DMS53 treated with DMSO at 0.1 percent for 48 hours (cell line): Measurements from ENCODE around the gene AKR1C8.
"Not testable (repeated sequence)": the region's sequence is repeated elsewhere in the genome, so short reads cannot be mapped to it uniquely, and the experiment has no call there.

Experiments used
- DNase-seq: peaks from one replicate; lab custom pipeline; 2025; ENCODE audit not compliant: unreplicated experiment; lab: John Stamatoyannopoulos, UW

AKR1C8 gene

DNA sequence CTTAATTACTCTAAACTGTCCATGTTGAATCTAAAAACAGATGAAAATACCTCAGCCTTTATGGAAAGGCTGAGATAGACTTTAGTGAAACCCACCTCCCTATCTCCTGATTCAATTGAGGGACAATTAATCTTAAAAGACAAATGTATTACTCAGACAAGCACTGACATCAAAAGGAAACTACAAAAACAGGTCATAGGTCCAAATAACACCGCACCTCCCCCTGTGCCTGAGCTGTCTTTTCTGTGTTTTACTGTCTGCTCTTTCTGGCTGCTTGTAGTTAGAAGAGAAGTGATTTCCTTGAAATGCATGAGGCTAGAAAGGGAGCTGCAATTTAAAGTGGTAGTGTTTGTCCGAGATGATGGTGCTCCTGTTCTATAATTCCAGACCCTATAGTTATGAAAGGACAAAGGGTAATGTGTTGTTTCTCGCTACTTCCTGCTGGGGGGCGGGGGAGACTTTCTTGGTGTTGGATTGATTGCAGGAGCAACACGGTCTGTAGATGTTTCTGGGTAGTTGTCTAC is 16.0 kb downstream of the AKR1C8 start:
- DNase-seq, result no peak

DNA sequence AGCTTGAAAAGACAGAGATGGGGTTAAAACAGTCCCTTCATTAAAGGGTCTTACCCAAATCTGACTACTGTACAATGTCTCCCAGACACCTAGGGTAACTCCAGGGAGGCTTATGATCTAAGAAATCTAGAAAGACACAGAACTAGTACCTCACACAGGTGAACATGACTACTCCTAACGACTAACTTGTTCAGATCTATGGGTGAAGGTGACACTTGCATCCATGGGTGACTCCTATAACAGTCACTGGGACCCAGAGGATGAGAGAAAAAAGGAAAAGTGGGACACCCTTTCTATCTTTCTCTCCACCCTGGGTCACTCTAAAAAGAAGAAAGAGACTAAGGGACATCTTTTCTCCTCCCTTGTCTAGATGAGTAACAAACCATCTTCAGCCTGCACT is 19.2 kb downstream of the AKR1C8 start:
- DNase-seq, result no peak

- no peak for DNase-seq
Measured at GRCh38 chr10:5163487-5163886, 21.5 kb downstream of the AKR1C8 start.

DNA sequence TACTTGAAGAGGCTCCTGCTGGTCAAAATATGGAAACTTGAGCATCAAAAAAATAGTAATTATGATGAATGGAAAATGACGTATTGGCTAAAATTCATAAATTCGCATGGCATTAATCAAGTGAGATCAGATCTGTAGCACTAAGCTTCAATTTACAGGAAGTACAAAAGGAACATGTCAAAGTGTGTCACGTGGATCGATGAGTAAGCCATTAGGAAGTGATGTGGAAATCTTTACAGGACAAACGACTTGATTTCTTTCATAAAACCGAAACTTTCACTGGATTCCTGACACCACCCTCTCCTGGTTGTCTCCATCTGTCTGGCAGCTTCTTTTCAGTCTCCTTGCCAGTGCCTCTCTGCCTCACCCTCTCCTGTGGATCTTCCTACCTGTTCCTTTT is 25.8 kb downstream of the AKR1C8 start:
- no peak for DNase-seq

- DNase-seq, result no peak
Measured at GRCh38 chr10:5157501-5157900, 27.4 kb downstream of the AKR1C8 start.

DNA sequence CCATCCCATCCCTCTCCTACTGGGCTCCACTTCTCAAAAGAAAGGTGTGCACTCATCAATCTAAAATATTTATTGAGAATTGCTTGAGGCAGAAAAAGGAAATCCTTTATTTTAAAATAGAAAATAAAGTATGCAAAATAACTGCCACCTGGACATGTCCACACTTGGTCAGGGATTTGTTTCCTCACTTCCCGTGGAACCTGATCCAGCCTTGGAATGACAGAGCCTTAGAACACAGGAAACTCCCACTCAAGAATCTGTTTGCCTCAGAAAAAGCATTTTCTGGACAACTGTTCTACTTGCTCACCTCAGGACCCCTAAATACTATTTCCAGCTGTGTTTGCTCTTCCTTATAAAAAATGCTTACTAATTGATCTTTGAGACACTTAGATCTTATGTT is 29.0 kb downstream of the AKR1C8 start:
- no peak for DNase-seq

DNA sequence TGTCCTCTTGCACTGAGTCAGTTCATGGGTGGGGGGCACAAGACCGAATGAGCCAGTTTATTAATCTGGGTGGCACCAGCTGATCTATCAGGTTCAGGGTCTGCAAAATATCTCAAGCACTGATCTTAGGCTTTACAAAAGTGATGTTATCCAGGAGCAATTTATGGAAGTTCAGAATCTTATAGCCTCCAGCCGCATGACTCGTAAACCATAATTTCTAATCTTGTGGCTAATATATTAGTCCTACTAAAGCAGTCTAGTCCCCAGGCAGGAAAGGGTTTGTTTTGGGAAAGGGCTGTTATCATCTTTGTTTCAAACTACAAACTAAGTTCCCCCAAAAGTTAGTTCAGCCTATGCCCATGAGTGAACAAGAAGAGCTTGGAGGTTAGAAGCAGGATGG is 33.9 kb downstream of the AKR1C8 start:
- no peak for DNase-seq

DNA sequence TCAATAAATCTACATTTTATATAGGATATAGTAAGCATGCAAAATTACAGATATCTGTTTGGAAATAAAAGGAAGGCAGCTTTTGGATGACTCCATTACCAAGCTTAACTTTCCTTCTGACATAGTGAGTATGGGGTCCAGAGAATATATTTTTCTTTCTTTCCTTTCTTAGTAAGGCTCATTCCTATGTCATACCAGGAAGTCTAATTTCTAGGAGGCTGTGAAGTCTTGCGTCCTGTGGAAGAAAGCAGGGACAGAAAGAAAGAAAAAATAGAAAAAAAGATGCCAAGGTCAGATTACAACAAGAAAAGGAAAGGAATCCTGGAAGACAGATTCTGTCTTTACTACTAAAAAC is 36.3 kb downstream of the AKR1C8 start:
- DNase-seq, result no peak

- no peak for DNase-seq
Measured at GRCh38 chr10:5147981-5148677, 36.8 kb downstream of the AKR1C8 start.

DNA sequence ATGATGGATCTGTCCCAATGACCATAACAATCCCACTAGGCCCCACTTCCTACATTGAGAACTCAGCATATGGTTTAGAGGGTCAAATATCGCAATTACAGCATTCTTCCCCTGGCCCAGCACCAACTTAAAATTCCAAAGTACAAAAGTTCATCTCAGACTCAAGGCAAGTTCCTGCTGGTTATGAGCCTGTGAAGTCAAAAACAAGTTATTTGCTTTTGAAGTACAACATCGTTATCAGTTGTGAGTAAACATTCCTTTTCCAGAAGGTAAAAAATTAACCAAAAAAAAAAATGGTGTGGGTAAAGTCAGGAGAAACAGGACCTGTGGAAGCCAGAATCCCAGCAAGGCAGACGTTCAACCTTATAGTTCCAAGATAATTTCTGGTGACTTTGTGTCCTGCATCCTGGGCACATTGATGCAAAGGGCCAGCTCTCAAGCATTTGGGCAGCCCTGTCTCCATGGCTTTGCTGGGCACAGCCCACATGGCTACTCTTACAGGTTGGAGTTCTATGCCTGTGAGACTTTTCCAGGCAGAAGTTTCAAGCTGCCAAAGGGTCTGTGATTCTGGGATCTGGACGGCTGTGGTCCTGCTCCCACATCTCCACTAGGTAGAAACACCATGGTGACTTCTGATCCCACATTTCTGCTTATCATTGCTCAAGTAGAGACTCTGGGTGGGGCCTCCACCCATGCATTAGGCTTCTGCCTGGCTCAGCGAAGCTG is 37.5 kb downstream of the AKR1C8 start:
- DNase-seq, result no peak

GRCh38 chr10:5146920-5147254 is 38.1 kb downstream of the AKR1C8 start:
- DNase-seq, result no peak

DNA sequence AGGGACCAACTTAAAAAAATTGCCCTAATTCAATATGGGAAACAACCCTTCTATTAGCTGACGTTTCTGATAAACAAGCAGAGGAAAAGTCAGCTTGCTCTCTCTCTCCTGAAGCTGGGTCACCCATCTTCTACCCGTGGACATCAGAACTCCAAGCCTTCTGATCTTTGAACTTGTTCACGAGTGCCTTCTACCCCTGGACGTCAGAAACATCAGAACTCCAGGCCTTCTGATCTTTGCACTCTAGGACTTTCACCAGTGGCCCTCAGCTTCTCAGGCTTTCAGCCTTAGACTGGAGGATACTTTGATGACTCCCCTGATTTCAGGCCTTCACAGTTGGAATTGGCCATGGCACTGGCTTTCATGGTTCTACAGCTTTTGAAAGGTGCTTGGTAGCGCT is 41.8 kb downstream of the AKR1C8 start:
- no peak for DNase-seq

- no peak for DNase-seq
Measured at GRCh38 chr10:5142199-5142598, 42.8 kb downstream of the AKR1C8 start.

GRCh38 chr10:5137699-5138098 is 47.3 kb downstream of the AKR1C8 start:
- DNase-seq, result not testable (repeated sequence)

DNA sequence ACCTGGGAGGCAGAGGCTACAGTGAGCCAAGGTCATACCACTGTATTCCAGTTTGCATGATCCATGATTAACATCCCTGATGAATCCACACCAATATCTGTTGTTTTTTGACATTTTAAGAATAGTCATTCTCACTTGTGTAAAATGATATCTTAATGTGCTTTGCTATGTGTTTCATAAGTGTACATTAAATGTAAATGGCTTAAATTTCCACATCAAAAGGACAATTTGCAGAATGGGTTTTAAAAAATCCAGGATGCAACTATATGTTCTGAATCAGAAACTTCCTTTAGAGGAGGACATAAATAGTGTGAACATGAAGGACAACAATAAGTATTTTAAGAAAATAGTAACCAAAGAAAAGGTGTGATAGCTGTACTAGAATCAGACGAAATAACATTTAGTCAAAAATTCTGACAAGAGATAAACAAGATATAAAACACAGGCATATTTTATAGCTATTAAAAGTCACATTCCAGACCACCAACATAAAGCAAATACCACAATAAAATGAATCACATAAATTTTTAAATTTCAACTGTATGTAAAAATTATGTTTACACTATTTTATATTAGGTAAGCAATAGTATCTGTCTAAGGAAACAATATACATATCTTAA is 48.4 kb downstream of the AKR1C8 start:
- no peak for DNase-seq

DNA sequence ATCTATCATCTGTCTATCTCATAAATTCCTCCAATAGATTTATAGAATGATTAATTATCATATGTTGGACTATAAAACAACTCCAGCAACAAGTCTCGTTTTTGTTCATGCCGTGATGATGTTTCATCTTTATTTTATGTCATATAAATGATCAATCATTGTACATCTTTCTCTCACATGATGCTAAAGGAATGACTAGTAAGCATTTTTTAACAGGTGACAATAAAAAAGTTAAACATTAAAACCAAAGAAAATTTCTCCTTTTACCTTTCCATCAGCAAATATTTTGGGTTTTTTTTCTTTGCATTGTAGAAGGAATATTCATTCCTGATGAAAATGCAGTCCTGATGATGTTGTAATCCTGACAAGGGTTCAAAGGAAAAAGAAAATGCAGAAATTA is 49.4 kb downstream of the AKR1C8 start:
- DNase-seq, result no peak

- DNase-seq, result no peak
Measured at GRCh38 chr10:5125315-5126044, 59.5 kb downstream of the AKR1C8 start.

DNA sequence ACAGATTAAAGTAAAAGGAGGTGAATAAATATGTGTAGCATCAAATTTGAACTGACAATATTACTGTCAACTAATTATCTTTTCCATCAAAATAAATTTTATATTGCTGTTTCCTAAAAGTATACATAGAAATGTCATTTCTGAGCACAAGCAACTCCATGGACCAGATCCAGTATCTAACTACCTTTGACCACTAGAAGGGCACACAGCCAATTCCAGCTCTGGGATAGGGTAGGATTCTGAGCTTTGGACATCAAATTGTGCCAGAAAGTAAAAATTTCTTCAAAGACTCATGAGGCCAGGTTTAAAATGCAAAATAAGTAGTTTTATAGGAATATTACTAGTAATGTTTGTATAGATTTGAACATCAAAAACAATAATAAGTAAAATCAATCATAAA is 61.1 kb downstream of the AKR1C8 start:
- no peak for DNase-seq

- DNase-seq, result not testable (repeated sequence)
Measured at GRCh38 chr10:5119997-5120396, 65.0 kb downstream of the AKR1C8 start.

GRCh38 chr10:5117026-5117425 is 67.9 kb downstream of the AKR1C8 start:
- DNase-seq, result no peak

- DNase-seq, result no peak
Measured at GRCh38 chr10:5116621-5117020, 68.3 kb downstream of the AKR1C8 start.

DNA sequence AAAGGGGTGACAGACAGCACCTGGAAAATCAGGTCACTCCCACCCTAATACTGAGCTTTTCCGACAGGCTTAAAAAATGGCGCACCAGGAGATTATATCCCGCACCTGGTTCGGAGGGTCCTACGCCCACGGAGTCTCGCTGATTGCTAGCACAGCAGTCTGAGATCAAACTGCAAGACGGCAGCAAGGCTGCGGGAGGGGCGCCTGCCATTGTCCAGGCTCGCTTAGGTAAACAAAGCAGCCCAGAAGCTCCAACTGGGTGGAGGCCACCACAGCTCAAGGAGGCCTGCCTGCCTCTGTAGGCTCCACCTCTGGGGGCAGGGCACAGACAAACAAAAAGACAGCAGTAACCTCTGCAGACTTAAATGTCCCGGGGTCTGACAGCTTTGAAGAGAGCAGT is 75.1 kb downstream of the AKR1C8 start:
- DNase-seq, result not testable (repeated sequence)
